Astrocyte (in vitro differentiated cells and primary cell): ENCODE measurements around the gene WDR27.

ENCODE experiments used
- EZH2 ChIP-seq: IDR thresholded peaks from 2 replicates; pipeline ENCODE4 v1.6.1; 2012; ENCODE audit warnings: mild to moderate bottlenecking, low read length, inconsistent platforms; ENCODE audit not compliant: insufficient read depth
- TF ChIP-seq, protein P1 (sequence below): IDR thresholded peaks from 2 replicates; pipeline ENCODE4 v1.5.1; 2011; ENCODE audit warnings: low read depth, mild to moderate bottlenecking, inconsistent platforms, low read length, moderate library complexity; ENCODE audit not compliant: insufficient read depth

DNA sequence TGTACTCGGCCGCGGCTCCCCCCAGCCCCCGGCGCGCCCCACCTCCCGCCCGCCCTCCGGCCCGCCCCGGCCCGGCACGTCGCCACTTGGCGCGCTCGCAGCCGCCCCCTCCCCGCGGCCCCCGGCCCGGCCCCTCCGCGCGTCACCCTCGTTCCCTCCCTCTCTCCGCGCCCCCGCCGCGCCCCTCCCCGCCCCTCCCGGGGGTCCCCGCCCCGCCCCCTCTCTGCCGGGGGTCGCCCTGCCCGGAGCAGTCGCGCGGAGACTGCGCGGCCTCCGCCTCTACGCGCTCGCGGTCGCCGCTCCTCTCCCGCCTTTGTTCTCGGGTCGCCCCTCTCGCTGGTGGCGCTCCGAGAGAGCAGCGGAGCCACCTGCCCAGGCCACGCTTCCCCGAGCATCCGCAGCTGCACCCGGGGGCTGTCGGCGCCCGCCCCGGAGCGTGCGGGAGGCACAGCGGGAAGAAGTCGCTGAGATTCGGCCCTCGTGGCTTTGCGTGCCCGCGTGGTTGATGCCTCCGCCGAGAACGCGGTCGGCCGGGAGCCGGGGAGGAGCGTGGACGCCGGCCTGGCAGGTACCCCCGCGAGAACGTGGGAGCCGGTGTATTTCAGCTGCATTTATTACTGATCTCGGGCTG is 22.8 kb upstream of the WDR27 start, which contains the start of gene PHF10:
- TF ChIP-seq, protein P1, sequence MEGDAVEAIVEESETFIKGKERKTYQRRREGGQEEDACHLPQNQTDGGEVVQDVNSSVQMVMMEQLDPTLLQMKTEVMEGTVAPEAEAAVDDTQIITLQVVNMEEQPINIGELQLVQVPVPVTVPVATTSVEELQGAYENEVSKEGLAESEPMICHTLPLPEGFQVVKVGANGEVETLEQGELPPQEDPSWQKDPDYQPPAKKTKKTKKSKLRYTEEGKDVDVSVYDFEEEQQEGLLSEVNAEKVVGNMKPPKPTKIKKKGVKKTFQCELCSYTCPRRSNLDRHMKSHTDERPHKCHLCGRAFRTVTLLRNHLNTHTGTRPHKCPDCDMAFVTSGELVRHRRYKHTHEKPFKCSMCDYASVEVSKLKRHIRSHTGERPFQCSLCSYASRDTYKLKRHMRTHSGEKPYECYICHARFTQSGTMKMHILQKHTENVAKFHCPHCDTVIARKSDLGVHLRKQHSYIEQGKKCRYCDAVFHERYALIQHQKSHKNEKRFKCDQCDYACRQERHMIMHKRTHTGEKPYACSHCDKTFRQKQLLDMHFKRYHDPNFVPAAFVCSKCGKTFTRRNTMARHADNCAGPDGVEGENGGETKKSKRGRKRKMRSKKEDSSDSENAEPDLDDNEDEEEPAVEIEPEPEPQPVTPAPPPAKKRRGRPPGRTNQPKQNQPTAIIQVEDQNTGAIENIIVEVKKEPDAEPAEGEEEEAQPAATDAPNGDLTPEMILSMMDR, result no peak
- TF ChIP-seq EZH2, result no peak
